ENCODE data around the gene ZNF205. TPM values are rescaled to one million over a fixed set of nuclear protein-coding genes. Genes with fewer than 3 reads are reported as not detected.

Gene ZNF205
- total and polyA plus RNA-seq, 2 of the 13 experiments (the other 11 are each of a cell fraction or from before 2014, with no cell fraction given), result 5.8 to 10.2 TPM

GRCh38 chr16:3152277-3152990 lies 40.0 kb downstream of the ZNF205 start (continued):
- TF ChIP-seq FOXJ3 (CRISPR knock-in tag; IDR thresholded peaks at IDR 0.05; ENCODE audit: borderline replicate concordance), result no peak
- TF ChIP-seq SNAI1 (CRISPR knock-in tag; IDR thresholded peaks at IDR 0.05; ENCODE audit: borderline replicate concordance), result peak; percentile 58; the same call in 1 of the 2 replicates
- TF ChIP-seq ZNF839 (CRISPR knock-in tag; IDR thresholded peaks at IDR 0.05; ENCODE audit: borderline replicate concordance), result no peak
- no peak; the same call in 1 of the 2 replicates for TF ChIP-seq BORCS8-MEF2B (CRISPR knock-in tag; IDR thresholded peaks at IDR 0.05)
- no peak for TF ChIP-seq ZNF766 (CRISPR knock-in tag; IDR thresholded peaks at IDR 0.05; ENCODE audit: borderline replicate concordance)
- TF ChIP-seq ZNF782 (CRISPR knock-in tag; IDR thresholded peaks at IDR 0.05; ENCODE audit: borderline replicate concordance), result peak; percentile 58; the same call in 1 of the 2 replicates
- no peak for TF ChIP-seq TEAD2 (CRISPR knock-in tag; IDR thresholded peaks at IDR 0.05)
- no peak; the same call in 1 of the 2 replicates for TF ChIP-seq STAT6 (CRISPR knock-in tag; IDR thresholded peaks at IDR 0.05; ENCODE audit: borderline replicate concordance)
- no peak for TF ChIP-seq EP300 (IDR thresholded peaks at IDR 0.05; ENCODE audit: low read depth in 2 of 2, low read length in 2 of 2)
- no peak for TF ChIP-seq EP300 (CRISPR knock-in tag; IDR thresholded peaks at IDR 0.05; ENCODE audit: borderline replicate concordance)
- peak; percentile 91; the same call in 1 of the 2 replicates for TF ChIP-seq DNMT3B (CRISPR knock-in tag; conservative IDR thresholded peaks at IDR 0.05)
- TF ChIP-seq ZNF121 (CRISPR knock-in tag; IDR thresholded peaks at IDR 0.05), result no peak; the same call in 1 of the 2 replicates
- TF ChIP-seq ZNF496 (CRISPR knock-in tag; IDR thresholded peaks at IDR 0.05; ENCODE audit: insufficient replicate concordance), result no peak
- TF ChIP-seq MIER2 (CRISPR knock-in tag; IDR thresholded peaks at IDR 0.05), result peak; percentile 49
- TF ChIP-seq, protein P1, sequence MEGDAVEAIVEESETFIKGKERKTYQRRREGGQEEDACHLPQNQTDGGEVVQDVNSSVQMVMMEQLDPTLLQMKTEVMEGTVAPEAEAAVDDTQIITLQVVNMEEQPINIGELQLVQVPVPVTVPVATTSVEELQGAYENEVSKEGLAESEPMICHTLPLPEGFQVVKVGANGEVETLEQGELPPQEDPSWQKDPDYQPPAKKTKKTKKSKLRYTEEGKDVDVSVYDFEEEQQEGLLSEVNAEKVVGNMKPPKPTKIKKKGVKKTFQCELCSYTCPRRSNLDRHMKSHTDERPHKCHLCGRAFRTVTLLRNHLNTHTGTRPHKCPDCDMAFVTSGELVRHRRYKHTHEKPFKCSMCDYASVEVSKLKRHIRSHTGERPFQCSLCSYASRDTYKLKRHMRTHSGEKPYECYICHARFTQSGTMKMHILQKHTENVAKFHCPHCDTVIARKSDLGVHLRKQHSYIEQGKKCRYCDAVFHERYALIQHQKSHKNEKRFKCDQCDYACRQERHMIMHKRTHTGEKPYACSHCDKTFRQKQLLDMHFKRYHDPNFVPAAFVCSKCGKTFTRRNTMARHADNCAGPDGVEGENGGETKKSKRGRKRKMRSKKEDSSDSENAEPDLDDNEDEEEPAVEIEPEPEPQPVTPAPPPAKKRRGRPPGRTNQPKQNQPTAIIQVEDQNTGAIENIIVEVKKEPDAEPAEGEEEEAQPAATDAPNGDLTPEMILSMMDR (CRISPR knock-in tag; IDR thresholded peaks at IDR 0.05), result peak; percentile 82
- no peak for TF ChIP-seq U2AF2 (IDR thresholded peaks at IDR 0.05; ENCODE audit: low read depth, low read length)
- no peak for TF ChIP-seq HNRNPH1 (optimal IDR thresholded peaks at IDR 0.05; ENCODE audit: low read depth, low read length)
- TF ChIP-seq ZNF678 (CRISPR knock-in tag; IDR thresholded peaks at IDR 0.05), result no peak
- TF ChIP-seq, protein P2, sequence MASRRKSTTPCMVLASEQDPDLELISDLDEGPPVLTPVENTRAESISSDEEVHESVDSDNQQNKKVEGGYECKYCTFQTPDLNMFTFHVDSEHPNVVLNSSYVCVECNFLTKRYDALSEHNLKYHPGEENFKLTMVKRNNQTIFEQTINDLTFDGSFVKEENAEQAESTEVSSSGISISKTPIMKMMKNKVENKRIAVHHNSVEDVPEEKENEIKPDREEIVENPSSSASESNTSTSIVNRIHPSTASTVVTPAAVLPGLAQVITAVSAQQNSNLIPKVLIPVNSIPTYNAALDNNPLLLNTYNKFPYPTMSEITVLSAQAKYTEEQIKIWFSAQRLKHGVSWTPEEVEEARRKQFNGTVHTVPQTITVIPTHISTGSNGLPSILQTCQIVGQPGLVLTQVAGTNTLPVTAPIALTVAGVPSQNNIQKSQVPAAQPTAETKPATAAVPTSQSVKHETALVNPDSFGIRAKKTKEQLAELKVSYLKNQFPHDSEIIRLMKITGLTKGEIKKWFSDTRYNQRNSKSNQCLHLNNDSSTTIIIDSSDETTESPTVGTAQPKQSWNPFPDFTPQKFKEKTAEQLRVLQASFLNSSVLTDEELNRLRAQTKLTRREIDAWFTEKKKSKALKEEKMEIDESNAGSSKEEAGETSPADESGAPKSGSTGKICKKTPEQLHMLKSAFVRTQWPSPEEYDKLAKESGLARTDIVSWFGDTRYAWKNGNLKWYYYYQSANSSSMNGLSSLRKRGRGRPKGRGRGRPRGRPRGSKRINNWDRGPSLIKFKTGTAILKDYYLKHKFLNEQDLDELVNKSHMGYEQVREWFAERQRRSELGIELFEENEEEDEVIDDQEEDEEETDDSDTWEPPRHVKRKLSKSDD (CRISPR knock-in tag; IDR thresholded peaks at IDR 0.05; ENCODE audit: low read depth), result no peak
- TF ChIP-seq KLF15 (CRISPR knock-in tag; IDR thresholded peaks at IDR 0.05; ENCODE audit: borderline replicate concordance), result no peak
- TF ChIP-seq SOX5 (CRISPR knock-in tag; IDR thresholded peaks at IDR 0.05; ENCODE audit: borderline replicate concordance), result peak; percentile 52; the same call in 1 of the 2 replicates
- peak; percentile 51; the same call in 1 of the 2 replicates for TF ChIP-seq GZF1 (CRISPR knock-in tag; IDR thresholded peaks at IDR 0.05)
- TF ChIP-seq GABPB1 (CRISPR knock-in tag; IDR thresholded peaks at IDR 0.05), result 0 out of 2 replicates have a peak, but pooled peaks have one; percentile 37

Data from HepG2 (cell line).